IPS-11a (cell line): ENCODE data around the gene TTC21A.

Source experiments
- H3K4me3 ChIP-seq: one replicate; pipeline ENCODE4 v1.5.1; 2013; ENCODE audit warnings: low read depth, low read length, control low read depth

Gene TTC21A

GRCh38 chr3:39135170-39135805 is 27.8 kb downstream of the TTC21A start:
- H3K4me3 ChIP-seq, result no peak overlapping the region

GRCh38 chr3:39136533-39137434 is 29.3 kb downstream of the TTC21A start:
- H3K4me3 ChIP-seq, result no peak overlapping the region

GRCh38 chr3:39137435-39137936 is 30.0 kb downstream of the TTC21A start:
- no peak overlapping the region for H3K4me3 ChIP-seq

GRCh38 chr3:39137991-39138803 is 30.7 kb downstream of the TTC21A start:
- no peak overlapping the region for H3K4me3 ChIP-seq

GRCh38 chr3:39138804-39139415 is 31.4 kb downstream of the TTC21A start:
- no peak overlapping the region for H3K4me3 ChIP-seq

GRCh38 chr3:39139442-39139841 is 32.0 kb downstream of the TTC21A start:
- no peak overlapping the region for H3K4me3 ChIP-seq

- H3K4me3 ChIP-seq, result no peak overlapping the region
These were observed 33.0 kb downstream of the TTC21A start for GRCh38 chr3:39140341-39140971.

GRCh38 chr3:39141171-39141995 is 33.9 kb downstream of the TTC21A start:
- no peak overlapping the region for H3K4me3 ChIP-seq

GRCh38 chr3:39142067-39142466 is 34.6 kb downstream of the TTC21A start:
- no peak overlapping the region for H3K4me3 ChIP-seq

- no peak overlapping the region for H3K4me3 ChIP-seq
These were observed 35.8 kb downstream of the TTC21A start for GRCh38 chr3:39143051-39143885.

- no peak overlapping the region for H3K4me3 ChIP-seq
These were observed 36.7 kb downstream of the TTC21A start for GRCh38 chr3:39144095-39144747.

- no peak overlapping the region for H3K4me3 ChIP-seq
These were observed 37.4 kb downstream of the TTC21A start for GRCh38 chr3:39144748-39145380.

GRCh38 chr3:39146083-39146501 is 38.6 kb downstream of the TTC21A start:
- no peak overlapping the region for H3K4me3 ChIP-seq

- H3K4me3 ChIP-seq, result no peak overlapping the region
These were observed 39.4 kb downstream of the TTC21A start for GRCh38 chr3:39146611-39147591.

GRCh38 chr3:39147711-39148434 is 40.4 kb downstream of the TTC21A start:
- H3K4me3 ChIP-seq, result no peak overlapping the region
